HG03135 (cell line): ENCODE results near the gene EPB41L5.
"Not testable (repeated sequence)": the region's sequence is repeated elsewhere in the genome, so short reads cannot be mapped to it uniquely, and the experiment has no call there.

Source experiments
- ATAC-seq: cut with Tn5 transposase; IDR thresholded peaks from one replicate; pipeline ENCODE4 v1.9.1; 2021; ENCODE audit warnings: mild to moderate bottlenecking, moderate library complexity; ENCODE audit not compliant: unreplicated experiment

Gene EPB41L5

DNA sequence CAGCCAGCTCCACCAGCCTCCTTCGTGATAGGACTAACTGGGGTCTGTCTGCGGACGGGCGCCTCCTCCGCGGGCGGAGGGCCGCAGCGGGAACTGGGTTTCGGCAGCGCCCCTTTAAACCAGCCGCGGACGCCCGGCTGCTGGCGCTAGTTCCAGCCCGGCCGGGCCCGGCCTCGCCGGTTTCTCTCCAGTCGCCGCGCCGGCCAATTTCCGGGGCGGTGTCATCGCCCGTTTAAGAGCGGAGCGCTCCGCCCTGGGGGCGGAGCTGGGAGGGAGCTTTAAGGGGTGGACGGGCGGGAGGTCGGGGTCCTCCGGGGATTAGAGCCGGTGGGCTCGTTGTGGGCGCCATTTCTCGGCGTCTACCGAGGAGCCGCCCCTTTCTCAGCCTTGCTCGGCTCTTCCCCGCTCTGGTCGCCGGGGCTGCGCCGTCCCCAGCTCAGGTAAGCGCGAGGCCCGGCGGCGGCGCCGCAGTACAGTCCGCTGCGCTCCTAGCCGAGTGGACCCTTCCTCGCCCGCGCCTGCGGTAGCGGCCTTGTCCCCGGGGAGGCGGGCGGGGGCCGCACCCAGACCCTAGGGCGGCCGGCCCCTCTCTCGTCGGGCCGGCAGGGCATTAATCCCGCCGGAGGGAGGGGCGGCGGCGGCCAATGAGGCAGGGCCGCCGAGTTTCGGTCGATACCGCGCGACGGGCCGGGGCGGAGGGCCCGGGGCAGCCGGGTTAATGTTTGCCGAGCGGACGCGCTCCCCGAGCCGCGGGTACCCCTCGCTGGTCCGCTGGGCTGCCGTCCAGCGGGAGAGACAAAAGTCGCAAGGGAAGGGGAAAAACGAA is at the start of gene EPB41L5:
TSS of gene EPB41L5 (plus strand) at position 307 of the 826 bp plus-strand sequence. CDS start 6,008 bp downstream, outside the sequence.
- peak; percentile 92 for ATAC-seq

DNA sequence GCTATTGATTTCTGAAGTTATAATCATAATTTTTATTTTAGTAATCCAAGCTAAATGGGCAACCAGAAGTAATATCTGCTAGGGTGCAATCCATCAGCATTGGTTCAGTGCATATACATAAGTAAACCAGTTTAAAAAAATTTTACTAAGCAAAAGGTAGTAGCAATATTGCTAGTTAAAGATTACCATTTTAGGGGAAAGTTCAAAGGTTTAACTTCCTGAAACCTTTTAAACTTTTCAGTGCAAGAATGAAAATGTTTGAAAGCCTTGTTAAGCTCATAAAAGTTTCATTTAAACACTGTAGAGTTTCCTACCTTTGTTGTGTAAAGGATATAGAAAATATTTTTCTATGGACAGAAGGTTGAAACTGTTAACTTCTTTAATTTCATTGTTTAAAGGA is 31.0 kb upstream of the EPB41L5 start:
- ATAC-seq, result no peak

DNA sequence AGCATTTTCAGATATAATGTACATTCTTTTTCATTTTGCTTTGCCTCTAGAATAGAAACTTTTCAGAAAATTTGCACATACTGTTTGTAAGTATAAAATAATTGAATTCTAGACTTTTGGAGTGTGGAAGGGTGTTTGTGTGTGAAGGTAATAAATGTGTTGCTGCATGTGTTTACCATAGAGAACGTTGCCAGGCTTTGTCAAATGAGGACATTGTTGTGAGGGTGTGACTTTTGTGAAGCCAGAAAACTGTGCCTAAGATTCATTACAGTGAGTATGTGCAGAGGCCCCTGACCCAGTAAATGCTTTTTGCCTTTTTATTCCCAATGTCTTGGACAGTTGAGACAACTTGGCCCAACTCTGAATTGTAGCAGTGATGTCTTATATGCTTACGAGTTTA is 30.4 kb upstream of the EPB41L5 start:
- ATAC-seq, result no peak

DNA sequence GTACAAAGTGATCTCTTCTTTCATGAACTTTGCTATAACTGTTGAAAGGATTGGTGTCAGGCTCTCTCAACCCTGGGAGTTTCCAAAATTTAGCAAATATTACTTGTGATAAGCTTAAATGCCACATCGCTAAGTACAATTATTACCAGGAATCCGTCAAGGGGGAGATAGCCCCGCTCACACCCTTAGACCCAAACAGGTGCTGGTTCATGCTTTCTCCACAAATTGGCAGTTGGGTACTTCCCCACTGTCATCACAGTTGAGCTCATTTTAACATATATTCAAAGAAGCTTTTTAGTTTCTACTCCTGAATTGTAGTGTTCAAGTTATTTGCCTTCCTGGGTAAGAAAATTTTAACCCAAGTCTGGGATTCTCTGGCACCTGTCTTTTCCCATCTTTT is 29.8 kb upstream of the EPB41L5 start:
- no peak for ATAC-seq

DNA sequence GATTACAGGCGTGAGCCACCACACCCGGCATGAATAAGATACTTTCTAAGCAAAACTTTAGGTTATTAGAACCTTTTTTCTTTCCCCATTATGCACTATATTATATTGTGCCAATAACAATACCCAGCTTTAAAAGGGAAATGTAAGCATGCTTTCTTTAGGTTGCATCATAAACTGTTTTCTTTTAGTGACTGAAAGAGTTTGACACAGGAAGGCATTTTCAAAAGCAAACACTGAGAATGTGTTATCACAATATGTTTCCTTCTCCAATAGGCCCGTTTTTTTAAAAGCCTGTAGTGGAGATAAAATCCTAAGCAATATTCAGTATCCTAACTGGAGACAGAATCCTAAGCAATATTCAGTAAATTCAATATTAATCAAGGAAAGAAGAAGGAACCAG is 16.7 kb upstream of the EPB41L5 start:
- ATAC-seq, result no peak

DNA sequence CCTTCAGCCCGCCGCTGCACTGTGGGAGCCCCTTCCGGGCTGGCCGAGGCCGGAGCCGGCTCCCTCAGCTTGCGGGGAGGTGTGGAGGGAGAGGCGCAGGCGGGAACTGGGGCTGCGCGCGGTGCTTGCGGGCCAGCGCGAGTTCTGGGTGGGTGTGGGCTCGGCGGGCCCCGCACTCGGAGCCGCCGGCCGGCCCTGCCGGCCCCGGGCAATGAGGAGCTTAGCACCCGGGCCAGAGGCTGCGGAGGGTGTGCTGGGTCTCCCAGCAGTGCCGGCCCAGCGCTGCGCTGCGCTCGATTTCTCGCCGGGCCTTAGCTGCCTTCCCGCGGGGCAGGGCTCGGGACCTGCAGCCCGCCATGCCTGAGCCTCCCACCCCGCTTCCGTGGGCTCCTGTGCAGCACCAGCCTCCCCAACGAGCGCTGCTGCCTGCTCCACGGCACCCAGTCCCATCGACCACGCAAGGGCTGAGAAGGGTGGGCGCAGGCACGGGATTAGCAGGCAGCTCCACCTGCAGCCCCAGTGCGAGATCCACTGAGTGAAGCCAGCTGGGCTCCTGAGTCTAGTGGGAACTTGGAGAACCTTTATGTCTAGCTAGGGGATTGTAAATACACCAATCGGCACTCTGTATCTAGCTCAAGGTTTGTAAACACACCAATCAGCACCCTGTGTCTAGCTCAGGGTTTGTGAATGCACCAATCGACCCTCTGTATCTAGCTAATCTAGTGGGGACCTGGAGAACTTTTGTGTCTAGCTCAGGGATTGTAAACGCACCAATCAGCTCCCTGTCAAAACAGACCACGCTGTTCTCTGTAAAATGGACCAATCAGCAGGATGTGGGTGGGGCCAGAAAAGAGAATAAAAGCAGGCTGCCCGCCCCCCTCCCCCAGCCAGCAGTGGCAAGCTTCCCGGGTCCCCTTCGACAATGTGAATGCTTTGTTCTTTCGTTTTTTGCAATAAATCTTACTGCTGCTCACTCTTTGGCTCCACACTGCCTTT is 15.7 kb upstream of the EPB41L5 start:
- not testable (repeated sequence) for ATAC-seq

DNA sequence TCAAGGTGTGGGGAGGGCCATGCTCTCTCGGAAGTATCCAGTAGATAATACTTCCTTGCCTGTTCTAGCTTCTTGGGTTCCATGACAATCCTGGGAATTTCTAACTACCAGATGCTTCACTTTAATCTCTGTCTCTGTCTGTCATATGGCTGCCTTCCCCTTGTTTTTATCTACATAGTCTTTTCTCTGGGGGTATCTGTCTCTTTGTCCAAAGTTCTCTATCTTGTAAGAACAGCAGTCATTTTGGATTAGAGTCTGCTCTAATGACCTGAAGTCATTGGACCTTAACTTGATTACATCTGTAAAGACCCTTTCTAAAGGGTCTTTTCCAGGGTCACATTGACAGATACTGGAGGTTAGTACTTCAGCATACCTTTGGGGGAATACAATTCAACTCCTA is 11.4 kb upstream of the EPB41L5 start:
- ATAC-seq, result no peak

DNA sequence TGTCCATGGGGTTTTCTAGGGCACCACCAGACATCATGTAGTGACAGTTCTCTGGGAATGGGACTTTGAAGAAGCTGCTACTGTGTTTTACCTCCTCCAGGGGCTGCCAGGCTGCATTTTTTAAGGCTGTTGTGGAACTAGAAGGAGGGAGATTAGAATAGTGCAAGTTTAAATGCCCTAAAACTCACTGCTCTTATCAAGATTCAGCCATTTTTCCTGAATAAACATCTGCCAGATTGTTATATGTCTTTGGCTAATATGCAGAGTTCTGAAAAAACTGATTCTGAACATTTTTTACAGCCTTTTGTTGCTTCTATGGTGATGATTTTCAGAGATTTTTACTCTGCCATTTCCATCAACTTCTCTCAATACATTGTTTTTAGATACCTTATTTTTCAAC is 8.6 kb upstream of the EPB41L5 start:
- ATAC-seq, result no peak

DNA sequence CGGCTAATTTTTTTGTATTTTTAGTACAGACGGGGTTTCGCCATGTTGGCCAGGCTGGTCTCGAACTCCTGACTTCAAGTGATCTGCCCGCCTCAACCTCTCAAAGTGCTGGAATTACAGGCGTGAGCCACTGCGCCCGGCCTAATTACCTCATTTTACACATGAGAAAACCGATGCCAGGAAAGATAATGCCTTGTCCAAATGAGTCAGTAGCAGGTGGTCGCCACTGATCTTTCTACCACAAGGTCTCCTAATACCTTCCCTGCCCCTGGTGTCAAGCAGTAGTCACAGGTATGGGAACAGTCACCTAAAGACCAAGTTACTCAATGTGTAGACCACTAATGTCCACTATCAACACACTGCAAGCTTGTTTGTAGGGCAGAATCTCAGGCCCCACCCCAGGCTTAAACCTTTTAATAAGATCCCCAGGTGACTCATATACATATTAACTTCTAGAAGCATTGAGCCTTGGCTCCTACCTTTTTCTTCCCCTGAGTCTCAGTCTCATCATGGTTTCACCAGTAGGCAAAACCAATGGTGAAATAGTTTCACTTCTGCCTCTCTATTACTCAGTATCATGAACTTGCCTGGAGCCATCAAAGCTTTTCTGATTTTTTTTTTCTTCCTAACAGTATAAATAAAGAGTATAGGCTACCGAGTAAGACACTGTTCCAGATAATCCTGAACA is 6.9 kb upstream of the EPB41L5 start:
- peak; percentile 92 for ATAC-seq

DNA sequence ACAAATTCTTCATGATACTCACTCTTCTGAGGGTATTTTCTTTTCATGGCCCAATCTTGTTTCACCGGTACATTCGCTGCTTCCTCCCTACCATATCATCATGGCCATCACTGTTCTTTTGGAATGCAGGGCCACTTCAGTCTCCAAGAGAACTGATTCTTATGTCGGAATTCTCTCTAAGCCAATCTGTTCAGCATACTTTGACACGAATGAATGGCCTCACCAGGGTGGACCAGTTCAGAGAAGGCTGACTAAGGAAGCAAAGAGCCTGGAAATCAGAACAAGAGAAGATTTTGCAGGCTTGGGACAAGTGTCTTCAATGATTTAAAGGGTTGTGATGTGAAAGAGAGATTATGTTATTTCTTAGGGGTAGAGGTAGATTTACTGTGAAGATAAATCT is 5.0 kb upstream of the EPB41L5 start:
- ATAC-seq, result no peak

DNA sequence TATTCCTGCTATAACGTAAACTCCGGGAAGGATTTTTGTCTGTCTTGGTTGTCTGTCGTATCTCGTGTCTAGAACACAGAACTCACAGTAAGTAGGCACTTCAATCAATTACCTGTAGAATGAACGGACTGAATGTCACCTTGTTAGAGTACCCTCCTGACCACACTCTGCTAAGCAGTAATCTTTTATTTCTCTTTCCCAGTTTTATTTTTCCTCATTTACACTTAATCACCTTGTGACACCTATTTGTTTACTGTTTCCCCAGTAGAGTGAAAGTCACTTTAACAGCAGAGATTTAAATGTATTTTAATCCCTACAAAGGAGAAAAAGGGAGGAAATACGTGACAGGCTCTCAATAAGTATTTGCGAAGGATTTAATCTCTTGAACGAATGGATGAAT is 514 bp upstream of the EPB41L5 start:
- ATAC-seq, result no peak

DNA sequence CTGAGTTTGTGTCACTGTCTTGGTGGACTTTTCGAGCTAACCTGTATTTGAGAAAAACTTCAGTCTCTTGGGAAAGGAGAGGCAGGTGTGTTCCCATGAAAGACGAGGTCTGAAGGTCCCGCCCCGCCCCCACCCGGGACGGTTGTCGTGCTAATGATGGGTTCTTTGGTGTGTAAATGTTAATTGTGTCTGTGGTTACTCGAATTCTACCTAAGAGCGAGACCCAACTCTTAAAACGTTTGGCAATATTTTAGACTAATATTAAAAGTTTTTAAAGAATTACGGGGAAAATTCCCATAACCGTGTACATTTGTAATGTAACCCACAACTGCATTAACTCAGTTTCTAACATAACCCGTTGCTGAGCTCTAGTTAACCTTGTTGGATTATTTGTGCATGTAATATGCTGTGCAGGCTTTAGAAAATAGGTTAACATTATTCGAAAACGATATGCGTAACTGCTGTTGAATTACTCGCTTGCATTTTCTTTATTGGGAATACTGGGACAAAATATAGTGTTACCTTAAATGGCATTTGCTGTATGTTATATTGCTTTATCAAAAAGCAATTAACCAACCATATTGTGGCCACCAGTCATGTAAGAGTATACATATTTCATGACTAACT is 833 bp downstream of the EPB41L5 start:
- ATAC-seq, result no peak

DNA sequence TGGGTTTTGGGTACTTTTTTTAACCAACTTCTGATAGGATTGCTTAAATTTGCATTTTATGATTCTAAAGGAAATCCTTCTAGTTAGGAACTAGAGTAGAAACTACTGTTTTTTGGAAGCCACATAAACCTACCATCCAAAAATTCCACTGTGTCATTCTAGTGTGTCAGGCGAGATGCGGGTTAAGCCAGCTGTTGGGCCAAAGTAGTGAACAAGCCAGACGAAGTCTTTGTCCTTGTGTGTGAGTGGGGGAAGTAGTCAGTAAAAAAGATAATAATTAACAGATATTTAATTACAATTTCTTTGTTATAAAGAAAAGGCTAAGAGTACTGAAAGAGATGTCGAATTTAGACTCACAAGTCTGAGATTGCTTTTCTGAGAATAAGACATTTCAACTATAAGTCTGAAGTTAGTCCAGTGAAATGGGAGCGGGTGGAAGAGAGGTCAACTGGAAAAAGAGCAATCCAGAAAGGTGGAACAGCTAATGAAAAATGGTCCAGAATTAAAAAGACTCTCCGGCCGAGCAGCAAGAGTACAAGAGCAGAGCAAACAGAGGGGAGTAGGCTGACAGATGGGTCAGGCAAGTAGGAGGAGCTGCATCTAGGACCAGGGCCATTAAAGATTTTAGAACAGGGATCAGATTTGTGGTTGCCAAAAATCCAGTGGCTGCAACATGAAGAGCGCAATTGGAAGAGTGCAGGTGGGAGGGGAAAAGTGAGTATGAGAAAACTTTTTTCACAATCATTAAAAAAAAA is 1.5 kb downstream of the EPB41L5 start:
- no peak for ATAC-seq

DNA sequence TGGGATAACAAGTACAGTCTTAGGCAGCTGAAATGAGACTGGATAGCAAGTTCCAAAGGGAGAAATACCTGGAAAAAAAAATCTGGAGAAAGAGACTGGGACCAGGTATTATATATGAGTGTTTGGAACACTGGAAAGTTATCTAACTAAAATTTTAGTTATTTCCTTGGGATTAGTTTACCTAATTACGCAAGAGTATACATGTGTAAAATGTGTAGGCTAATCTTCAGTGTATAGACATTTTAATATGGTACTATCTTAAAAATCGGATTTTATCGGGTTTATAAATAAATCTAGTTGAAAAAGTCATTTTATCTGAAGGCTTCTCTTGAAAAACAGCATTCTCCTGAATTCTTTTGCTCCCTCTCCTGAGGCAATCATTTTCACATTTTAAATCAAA is 3.9 kb downstream of the EPB41L5 start:
- no peak for ATAC-seq

DNA sequence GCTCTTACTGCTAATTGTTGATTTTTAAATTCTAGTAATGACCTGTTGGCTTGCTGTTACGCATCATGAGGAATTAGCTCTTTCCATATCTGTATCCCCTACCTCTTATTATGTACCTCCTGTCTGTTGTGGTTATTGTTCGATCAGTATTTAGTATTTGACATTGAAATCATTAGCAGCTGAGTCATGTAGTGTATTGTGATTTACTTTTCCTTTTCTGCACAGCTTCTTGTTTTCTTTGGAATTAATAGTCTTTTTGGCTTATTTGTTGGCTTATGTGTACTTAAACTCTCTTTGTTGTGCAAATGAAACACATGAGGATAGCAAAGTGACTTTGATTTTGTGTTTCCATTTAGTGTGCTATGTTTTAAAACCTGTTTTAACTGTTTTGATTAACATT is 4.3 kb downstream of the EPB41L5 start:
- no peak for ATAC-seq

DNA sequence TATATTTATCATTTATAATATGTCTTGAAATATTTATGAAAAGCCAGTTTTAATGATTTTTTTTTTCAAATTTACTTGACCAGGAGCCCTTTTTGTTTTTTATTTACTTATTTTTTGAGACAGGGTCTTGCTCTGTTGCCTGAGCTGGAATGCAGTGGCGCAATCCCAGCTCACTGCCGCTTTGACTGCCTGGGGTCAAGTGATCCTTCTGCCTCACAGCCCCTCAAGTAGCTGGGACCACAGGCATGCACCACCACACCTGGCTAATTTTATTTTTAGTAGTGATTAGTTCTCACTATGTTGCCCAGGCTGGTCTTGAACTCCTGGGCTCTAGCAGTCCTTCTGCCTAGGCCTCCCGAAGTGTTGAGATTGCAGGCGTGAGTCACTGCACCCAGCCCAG is 5.7 kb downstream of the EPB41L5 start:
- ATAC-seq, result no peak

DNA sequence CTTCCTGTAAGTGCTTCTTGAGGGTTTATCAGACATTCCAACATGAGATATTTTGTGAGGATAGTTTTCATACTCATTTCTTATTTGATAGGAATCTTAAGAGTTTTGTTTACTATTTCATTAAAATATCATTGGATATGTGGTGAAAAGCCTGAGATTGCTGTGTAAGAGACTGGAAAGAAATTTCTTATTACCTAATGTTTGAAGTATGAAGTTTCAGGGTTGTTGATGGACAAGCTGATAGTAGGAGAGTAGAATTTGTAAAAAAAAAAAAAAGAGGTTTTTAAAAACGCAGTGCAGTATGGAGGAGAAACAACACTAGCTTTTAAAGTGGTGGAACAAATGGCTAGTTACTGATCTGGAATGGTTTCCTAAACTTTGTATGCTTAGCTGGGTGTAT is 7.7 kb downstream of the EPB41L5 start:
- ATAC-seq, result no peak

DNA sequence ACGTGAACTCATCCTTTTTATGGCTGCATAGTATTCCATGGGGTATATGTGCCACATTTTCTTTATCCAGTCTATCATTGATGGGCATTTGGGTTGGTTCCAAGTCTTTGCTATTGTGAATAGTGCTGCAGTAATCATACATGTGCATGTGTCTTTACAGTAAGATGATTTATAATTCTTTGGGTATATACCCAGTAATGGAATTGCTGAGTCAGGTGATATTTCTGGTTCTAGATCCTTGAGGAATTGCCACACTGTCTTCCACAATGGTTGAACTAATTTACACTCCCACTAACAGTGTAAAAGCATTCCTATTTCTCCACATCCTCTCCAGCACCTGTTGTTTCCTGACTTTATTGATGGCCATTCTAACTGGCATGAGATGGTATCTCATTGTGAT is 9.6 kb downstream of the EPB41L5 start:
- not testable (repeated sequence) for ATAC-seq

DNA sequence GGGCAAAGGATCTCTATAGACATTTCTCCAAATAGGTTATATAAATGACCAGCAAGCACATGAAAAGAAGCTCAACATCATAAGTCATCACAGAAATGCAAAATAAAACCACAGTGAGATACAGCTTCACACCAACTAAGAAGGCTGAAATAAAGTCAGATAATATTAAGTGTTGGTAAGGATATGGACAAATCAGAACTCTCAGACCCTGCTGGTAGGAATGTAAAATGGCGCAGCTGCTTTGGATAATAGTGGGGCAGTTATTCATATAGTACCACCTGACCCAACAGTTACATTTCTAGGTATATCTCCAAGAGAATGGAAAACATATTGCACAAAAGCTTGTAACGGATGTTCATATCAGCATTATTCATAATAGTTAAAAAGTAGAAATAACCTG is 14.0 kb downstream of the EPB41L5 start:
- no peak for ATAC-seq

DNA sequence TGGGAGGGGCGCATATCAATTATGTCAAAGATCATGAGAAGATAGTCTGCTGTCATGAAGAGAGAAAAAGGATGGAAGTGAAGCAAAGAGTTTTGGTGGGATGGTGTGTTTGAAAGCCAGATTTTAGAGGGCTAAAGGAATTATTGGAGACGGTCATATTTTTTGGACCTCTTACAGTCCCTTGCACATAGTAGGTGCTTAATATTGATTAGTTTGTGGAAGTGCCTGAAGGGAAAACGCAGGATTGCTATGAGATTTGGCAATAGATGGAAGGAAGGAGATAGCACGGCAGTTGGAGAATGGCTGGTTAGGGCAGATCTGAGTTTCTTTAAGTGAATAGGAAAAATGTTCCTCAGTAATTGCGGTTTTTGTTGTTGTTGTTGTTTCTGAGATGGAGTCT is 15.9 kb downstream of the EPB41L5 start:
- ATAC-seq, result no peak
